ENCODE results near the gene TMEM131. TPM values are rescaled to one million over a fixed set of nuclear protein-coding genes. Genes with fewer than 3 reads are reported as not detected.

TMEM131 gene
- total and polyA plus RNA-seq, 2 experiments from 2014 or later: 9.2 to 22.7 TPM

- Histone ChIP-seq H3K79me2 (replicated peaks; ENCODE audit: insufficient read depth) (peaks cover 11% of the 10 kb centered on the region; the same call in 1 of the 2 replicates), H3K27ac (ENCODE audit: low read depth) (no peak overlapping the region), H2AFZ (no peak overlapping the region), H3K9me2 (ENCODE audit: insufficient read depth) (no peaks in the 10 kb centered on the region), H3F3A (replicated peaks; ENCODE audit: low read depth) (no peaks in the 10 kb centered on the region), H3K4me2 (no peak overlapping the region), H3K27me3 (ENCODE audit: insufficient read depth) (no peaks in the 10 kb centered on the region), H4K20me1 (replicated peaks; ENCODE audit: insufficient read depth) (no peaks in the 10 kb centered on the region), H3K4me3 (no peak overlapping the region), H3K4me1 (ENCODE audit: insufficient read depth) (no peaks in the 10 kb centered on the region), H3K36me3 (ENCODE audit: insufficient read depth) (no peaks in the 10 kb centered on the region)
- ATAC-seq: no peak
- Mint-ChIP-seq H3K4me3 (no peak overlapping the region), H3K36me3 (ENCODE audit: low read depth) (no peaks in the 10 kb centered on the region), H3K9me3 (no peaks in the 10 kb centered on the region), H3K27me3 (ENCODE audit: insufficient read depth, low read depth, poor library complexity) (no peaks in the 10 kb centered on the region), H3K27ac (no peak overlapping the region), H3K4me1 (peaks cover 7% of the 10 kb centered on the region; the same call in 1 of the 3 replicates)
- TF ChIP-seq ETS1 (IDR thresholded peaks at IDR 0.05) (no peak), NANOG (IDR thresholded peaks at IDR 0.05; ENCODE audit: borderline replicate concordance) (no peak), EZH2 (IDR thresholded peaks at IDR 0.05; ENCODE audit: low read depth, unreplicated experiment) (no peak), ZNF114 (CRISPR knock-in tag; IDR thresholded peaks at IDR 0.05) (no peak), CTCF (conservative IDR thresholded peaks at IDR 0.05; ENCODE audit: low read depth in 2 of 2) (no peak), REST (IDR thresholded peaks at IDR 0.05; ENCODE audit: unreplicated experiment) (no peak), POLR2AphosphoS5 (IDR thresholded peaks at IDR 0.05; ENCODE audit: low read depth) (no peak), STAT1 (IDR thresholded peaks at IDR 0.05; ENCODE audit: unreplicated experiment) (no peak), ZNF331 (CRISPR knock-in tag; IDR thresholded peaks at IDR 0.05; ENCODE audit: low read depth) (no peak), ZNF462 (CRISPR knock-in tag; IDR thresholded peaks at IDR 0.05) (no peak), CREB1 (CRISPR knock-in tag; IDR thresholded peaks at IDR 0.05; ENCODE audit: low read depth) (no peak), JUNB (IDR thresholded peaks at IDR 0.05; ENCODE audit: unreplicated experiment) (no peak), EZH2phosphoT487 (IDR thresholded peaks at IDR 0.05; ENCODE audit: unreplicated experiment) (no peak)
- DNase-seq (ENCODE audit: low spot score): no peak
Measured at GRCh38 chr2:97910403-97911205, 85.1 kb downstream of the TMEM131 start.
